NB4 (cell line): ENCODE measurements around the gene ZNF24.

Experiments used
- CTCF ChIP-seq: IDR thresholded peaks from one replicate; pipeline ENCODE4 v1.5.1; 2012; ENCODE audit warnings: low read depth, low read length
- POLR2A ChIP-seq: IDR thresholded peaks from 2 replicates; pipeline ENCODE4 v1.6.1; 2011; ENCODE audit warnings: mild to moderate bottlenecking; ENCODE audit not compliant: insufficient read length; ENCODE audit errors: extremely low read depth
- TF ChIP-seq, protein P1 (sequence below): IDR thresholded peaks from 2 replicates; pipeline ENCODE4 v1.6.1; 2011; ENCODE audit warnings: low read depth, low read length

DNA sequence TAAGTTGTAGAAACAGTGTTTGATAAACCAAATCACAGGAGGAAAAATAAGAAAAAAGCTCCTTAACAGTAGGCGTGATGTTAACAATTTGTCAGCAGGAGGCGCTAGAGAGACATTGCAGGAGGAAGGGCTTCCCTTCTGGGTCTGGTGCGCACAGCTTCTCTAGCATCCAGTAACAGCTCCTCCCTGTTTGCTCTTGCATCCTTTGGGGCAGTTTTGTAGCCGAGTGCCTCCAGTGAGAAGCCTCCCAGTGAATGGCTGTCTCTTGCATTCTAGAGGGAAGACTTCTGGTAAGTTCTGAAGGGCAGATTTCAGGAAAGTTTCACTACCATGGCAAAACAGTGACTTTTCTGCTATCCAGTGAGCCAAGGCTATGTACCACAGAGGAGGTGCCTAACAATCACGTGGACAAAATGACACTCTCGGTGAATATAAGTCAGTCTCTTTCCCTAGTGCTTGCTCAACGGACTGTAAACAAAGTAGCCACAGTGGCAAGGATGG lies 42.4 kb upstream of the ZNF24 start:
- TF ChIP-seq CTCF (peak; percentile 81), POLR2A (no peak)
- TF ChIP-seq, protein P1, sequence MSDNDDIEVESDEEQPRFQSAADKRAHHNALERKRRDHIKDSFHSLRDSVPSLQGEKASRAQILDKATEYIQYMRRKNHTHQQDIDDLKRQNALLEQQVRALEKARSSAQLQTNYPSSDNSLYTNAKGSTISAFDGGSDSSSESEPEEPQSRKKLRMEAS = no peak
